Activated naive CD4-positive, alpha-beta T cell treated with anti-CD3 and anti-CD28 coated beads, Interleukin-2, amount 50 U/mL, for 24 hours (primary cell): ENCODE results near the gene EXOC2.
A peak's percentile ranks its signal among the peaks of the same experiment; 100 is the strongest.

Source experiments
- H3K27ac Mint-ChIP-seq: one replicate; pipeline ENCODE4 v1.8.0; 2021; ENCODE audit warnings: mild to moderate bottlenecking, mixed read lengths
- H3K27me3 Mint-ChIP-seq: one replicate; pipeline ENCODE4 v1.8.0; 2021; ENCODE audit warnings: mixed read lengths
- H3K36me3 Mint-ChIP-seq: one replicate; pipeline ENCODE4 v1.8.0; 2021; ENCODE audit warnings: mixed read lengths
- H3K4me1 Mint-ChIP-seq: one replicate; pipeline ENCODE4 v1.8.0; 2021; ENCODE audit warnings: mixed read lengths
- H3K4me3 Mint-ChIP-seq: one replicate; pipeline ENCODE4 v1.8.0; 2021; ENCODE audit warnings: mild to moderate bottlenecking, mixed read lengths
- H3K9me3 Mint-ChIP-seq: one replicate; pipeline ENCODE4 v1.8.0; 2021; ENCODE audit warnings: mixed read lengths

Gene EXOC2

DNA sequence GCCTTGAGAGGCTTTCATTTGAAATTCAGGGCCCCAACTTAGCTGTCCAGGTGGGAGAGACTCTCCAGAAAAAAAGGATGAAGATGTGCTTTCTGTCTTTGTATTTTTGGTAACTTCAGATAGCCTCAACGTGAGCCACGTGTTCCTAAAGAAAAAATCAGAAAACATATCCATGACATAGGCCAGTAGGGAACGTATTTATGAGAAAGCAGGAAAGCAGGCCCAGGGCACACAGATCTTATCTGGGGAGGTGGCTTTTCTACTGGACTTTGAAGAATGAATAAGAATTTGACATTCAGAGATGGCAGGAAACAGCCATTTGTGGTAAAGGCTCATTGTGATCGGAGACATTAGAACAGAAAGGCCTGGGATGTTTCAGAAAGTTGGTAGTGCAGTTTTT, 21.2 kb upstream of the EXOC2 start:
- no peaks in the 10 kb centered on the region for H3K9me3 Mint-ChIP-seq
- no peak overlapping the region for H3K4me3 Mint-ChIP-seq
- H3K27me3 Mint-ChIP-seq, result no peaks in the 10 kb centered on the region
- no peak overlapping the region for H3K27ac Mint-ChIP-seq
- peaks cover 25% of the 10 kb centered on the region for H3K4me1 Mint-ChIP-seq
- no peaks in the 10 kb centered on the region for H3K36me3 Mint-ChIP-seq

GRCh38 chr6:713351-713750, 20.4 kb upstream of the EXOC2 start:
- Mint-ChIP-seq H3K4me3 (no peak overlapping the region), H3K9me3 (no peaks in the 10 kb centered on the region), H3K4me1 (peaks cover 25% of the 10 kb centered on the region), H3K36me3 (no peaks in the 10 kb centered on the region), H3K27me3 (no peaks in the 10 kb centered on the region), H3K27ac (no peak overlapping the region)

DNA sequence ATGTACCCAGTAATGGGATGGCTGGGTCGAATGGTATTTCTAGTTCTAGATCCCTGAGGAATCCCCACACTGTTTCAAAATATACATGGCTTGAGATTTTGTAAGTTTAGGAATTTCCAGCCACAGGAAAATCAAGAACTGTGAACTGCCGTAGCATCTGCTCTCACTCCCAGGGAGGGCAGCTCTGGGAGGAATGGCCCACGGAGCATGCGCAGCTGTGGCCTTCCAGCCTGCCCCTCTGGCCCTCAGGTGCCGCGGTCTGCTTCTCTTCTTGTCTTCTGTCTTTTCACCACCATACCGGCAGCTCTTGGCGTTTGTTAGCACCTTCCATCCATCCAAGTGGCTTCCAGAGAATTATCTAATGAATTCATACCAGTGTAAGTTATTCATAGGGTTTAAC, 19.9 kb upstream of the EXOC2 start:
- Mint-ChIP-seq H3K27ac (peak overlapping the region; percentile 19), H3K9me3 (no peaks in the 10 kb centered on the region), H3K36me3 (no peaks in the 10 kb centered on the region), H3K4me1 (peaks cover 25% of the 10 kb centered on the region), H3K27me3 (no peaks in the 10 kb centered on the region), H3K4me3 (no peak overlapping the region)

DNA sequence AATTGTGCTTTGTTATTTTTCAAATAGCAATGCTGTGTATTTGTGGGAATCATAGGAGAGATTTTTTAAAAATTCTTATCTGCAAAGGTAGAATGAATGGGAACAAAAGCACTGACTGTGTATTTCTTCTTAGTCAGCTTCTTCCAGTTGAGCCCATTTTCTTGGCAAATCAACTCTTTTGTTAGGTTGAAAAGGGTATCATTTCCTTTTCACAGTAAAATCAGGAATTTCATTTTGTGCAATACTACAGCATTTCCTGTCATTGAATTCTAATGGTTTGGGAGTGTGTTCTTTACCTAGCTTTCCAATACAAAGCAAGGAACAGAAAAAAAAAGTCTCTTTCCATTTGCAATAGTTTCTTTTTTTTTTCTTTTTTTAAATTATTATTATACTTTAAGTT, 19.0 kb upstream of the EXOC2 start:
- H3K27me3 Mint-ChIP-seq, result peaks cover 2% of the 10 kb centered on the region
- no peaks in the 10 kb centered on the region for H3K9me3 Mint-ChIP-seq
- no peaks in the 10 kb centered on the region for H3K36me3 Mint-ChIP-seq

GRCh38 chr6:710601-711571, 17.9 kb upstream of the EXOC2 start:
- peaks cover 25% of the 10 kb centered on the region for H3K4me1 Mint-ChIP-seq
- peak overlapping the region; percentile 100 for H3K27ac Mint-ChIP-seq
- no peaks in the 10 kb centered on the region for H3K9me3 Mint-ChIP-seq
- no peaks in the 10 kb centered on the region for H3K36me3 Mint-ChIP-seq
- peaks cover 2% of the 10 kb centered on the region for H3K27me3 Mint-ChIP-seq
- peak overlapping the region; percentile 97 for H3K4me3 Mint-ChIP-seq

More for the DNA sequence above, 19.0 kb upstream of the EXOC2 start:
- peaks cover 25% of the 10 kb centered on the region for H3K4me1 Mint-ChIP-seq
- H3K4me3 Mint-ChIP-seq, result peak overlapping the region; percentile 97
- peak overlapping the region; percentile 100 for H3K27ac Mint-ChIP-seq

DNA sequence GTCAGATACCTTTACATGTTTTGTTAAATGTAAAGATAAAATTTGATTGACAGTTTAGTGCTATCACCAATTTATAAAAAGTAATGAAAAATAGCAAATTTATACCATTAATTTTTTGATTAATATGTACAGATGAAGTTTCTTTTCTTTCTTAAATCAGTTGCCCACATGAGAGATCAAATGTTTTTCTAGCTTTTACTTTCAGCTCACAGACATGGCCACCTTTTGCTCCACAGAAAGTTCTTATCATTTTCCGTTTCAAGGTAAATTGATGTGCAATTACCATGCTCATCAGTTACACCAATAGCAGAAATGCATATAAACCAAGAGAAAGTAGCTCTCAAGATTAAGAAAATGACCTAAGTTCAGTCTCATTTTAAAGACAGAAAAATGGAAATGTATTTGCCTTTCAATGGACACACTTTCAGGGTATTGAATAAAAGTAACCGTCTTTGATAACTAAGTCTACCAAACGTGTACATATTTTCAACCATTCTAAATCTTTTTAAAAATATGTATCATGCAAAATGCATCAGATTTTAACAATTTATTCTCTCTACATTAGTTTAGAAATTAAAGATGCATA, 16.6 kb upstream of the EXOC2 start:
- H3K27me3 Mint-ChIP-seq, result peaks cover 2% of the 10 kb centered on the region
- H3K36me3 Mint-ChIP-seq, result no peaks in the 10 kb centered on the region
- H3K9me3 Mint-ChIP-seq, result no peaks in the 10 kb centered on the region
- H3K4me1 Mint-ChIP-seq, result peaks cover 25% of the 10 kb centered on the region
- H3K27ac Mint-ChIP-seq, result peak overlapping the region; percentile 46
- H3K4me3 Mint-ChIP-seq, result peak overlapping the region; percentile 97

DNA sequence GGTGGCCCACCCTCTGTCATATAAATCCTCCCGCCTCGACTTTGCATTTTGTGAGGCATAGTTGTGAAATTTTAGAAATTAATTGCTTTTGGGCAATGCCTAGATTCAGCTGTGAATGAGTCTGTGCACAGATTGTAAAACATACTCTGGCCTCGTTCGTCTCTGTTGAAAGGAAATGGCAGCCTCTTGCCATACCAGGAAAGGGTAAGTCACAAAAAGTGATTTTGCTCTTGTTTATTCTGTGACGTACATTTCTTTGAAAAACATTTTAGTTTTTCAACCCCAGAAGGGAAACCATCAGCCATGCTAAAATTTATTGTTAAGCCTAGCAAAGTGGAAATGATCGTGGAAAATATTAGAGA, 15.3 kb upstream of the EXOC2 start:
- H3K4me3 Mint-ChIP-seq, result no peak overlapping the region
- H3K9me3 Mint-ChIP-seq, result no peaks in the 10 kb centered on the region
- H3K4me1 Mint-ChIP-seq, result peaks cover 25% of the 10 kb centered on the region
- H3K27ac Mint-ChIP-seq, result no peak overlapping the region
- peaks cover 2% of the 10 kb centered on the region for H3K27me3 Mint-ChIP-seq
- no peaks in the 10 kb centered on the region for H3K36me3 Mint-ChIP-seq

DNA sequence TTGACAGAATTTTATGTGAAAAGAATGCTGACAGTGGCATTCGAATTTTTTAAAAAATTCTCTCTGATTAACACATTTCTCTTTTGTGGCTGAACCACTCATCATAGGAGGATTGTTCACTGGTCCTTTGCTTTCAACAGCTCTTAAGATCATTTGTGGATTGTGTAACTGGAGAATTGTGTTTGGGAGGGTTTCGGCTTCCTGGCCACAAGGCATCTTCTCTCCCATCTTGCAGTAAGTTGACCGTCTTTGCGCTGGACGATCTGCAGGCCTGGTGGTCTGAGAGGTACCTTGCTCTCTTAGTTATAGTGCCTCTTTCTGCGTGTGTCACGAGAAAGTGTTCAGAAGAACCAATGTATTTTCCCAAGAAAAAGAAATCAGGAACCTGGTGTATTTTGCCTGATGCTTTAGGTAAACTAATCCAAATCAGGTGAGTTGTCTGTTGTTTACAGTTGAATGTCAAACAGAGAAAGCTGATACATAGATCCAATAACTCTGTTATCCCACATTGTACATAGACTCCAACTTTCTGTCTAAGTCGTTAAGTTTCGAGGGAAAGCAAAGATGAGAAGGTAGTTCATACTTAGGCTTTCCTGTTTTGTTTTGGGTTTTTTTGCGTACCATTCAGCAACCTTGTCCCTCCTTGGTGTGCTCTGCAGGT, 14.8 kb upstream of the EXOC2 start:
- Mint-ChIP-seq H3K9me3 (no peaks in the 10 kb centered on the region), H3K27me3 (peaks cover 2% of the 10 kb centered on the region)

DNA sequence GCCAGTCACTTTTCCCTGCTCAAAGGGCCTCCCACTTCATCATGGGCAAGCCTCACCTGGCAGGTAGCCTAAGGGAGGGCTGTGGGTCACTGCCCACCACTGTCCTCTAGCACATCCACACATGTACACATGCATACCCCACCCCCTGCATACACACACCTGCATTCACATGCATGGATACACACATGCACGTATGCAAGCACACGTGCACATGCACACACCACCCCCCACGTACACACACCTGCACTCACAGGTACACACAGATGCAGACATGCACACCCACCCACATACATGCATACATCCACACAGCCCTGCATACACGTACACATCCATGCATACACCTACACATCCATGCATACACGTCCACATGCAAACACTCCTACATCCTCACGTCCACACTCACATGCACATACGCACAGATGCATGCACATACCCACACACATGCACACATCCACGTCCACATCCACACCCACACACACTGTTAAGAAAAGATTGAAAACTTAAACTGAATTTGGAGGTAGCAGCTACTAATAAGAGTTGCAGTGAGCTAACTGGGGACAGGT, 14.0 kb upstream of the EXOC2 start:
- Mint-ChIP-seq H3K27ac (no peak overlapping the region), H3K4me3 (no peak overlapping the region), H3K36me3 (no peaks in the 10 kb centered on the region)

More for the DNA sequence above, 14.8 kb upstream of the EXOC2 start:
- no peak overlapping the region for H3K4me3 Mint-ChIP-seq
- H3K36me3 Mint-ChIP-seq, result no peaks in the 10 kb centered on the region
- H3K27ac Mint-ChIP-seq, result no peak overlapping the region
- peaks cover 25% of the 10 kb centered on the region for H3K4me1 Mint-ChIP-seq

DNA sequence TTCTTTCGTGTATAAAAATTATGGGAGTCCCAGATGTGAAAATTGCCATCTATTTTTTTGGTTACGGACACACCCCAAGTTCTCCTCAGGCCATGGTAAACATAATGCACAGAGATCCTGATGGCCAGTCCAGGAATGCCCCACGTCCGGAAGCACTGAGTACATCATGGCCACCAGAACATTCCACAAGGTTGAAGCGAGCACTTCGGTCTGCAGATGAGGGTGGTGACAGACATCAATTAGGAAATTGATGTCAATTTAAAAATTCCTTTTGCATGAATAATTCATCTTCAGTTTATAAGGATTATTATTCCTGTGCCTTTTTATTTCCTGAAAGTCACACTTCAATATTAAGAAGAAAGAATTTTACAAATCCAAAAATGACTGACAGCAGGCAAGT, 13.2 kb upstream of the EXOC2 start:
- Mint-ChIP-seq H3K36me3 (no peaks in the 10 kb centered on the region), H3K9me3 (no peaks in the 10 kb centered on the region), H3K27me3 (peaks cover 2% of the 10 kb centered on the region), H3K4me1 (peaks cover 18% of the 10 kb centered on the region), H3K4me3 (no peak overlapping the region), H3K27ac (no peak overlapping the region)

More for the DNA sequence above, 14.0 kb upstream of the EXOC2 start:
- no peaks in the 10 kb centered on the region for H3K9me3 Mint-ChIP-seq
- peaks cover 25% of the 10 kb centered on the region for H3K4me1 Mint-ChIP-seq
- peaks cover 2% of the 10 kb centered on the region for H3K27me3 Mint-ChIP-seq

GRCh38 chr6:705047-705446, 12.1 kb upstream of the EXOC2 start:
- no peaks in the 10 kb centered on the region for H3K36me3 Mint-ChIP-seq
- no peak overlapping the region for H3K4me3 Mint-ChIP-seq
- no peak overlapping the region for H3K27ac Mint-ChIP-seq
- H3K9me3 Mint-ChIP-seq, result no peaks in the 10 kb centered on the region
- H3K27me3 Mint-ChIP-seq, result peaks cover 2% of the 10 kb centered on the region
- H3K4me1 Mint-ChIP-seq, result peaks cover 9% of the 10 kb centered on the region

DNA sequence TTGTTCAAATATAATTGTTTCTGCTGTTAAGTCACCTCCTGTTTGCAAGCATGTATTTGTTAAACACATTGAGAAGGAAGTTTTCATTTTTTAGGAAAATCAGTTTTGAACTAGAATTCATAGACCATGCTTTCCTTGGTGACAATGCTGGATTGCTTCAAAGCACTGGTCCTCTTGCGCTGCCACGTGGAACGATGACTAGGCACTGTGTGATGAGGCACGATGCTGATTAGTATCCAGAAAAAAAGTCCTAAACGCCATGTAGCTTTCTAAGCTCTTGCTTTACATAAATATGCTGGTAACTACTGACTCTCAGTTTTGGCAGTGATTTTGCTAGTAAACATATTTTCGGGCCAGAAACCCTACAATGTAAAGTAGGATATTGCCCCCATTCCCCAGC, 11.1 kb upstream of the EXOC2 start:
- no peak overlapping the region for H3K27ac Mint-ChIP-seq
- no peak overlapping the region for H3K4me3 Mint-ChIP-seq
- H3K9me3 Mint-ChIP-seq, result no peaks in the 10 kb centered on the region
- H3K36me3 Mint-ChIP-seq, result no peaks in the 10 kb centered on the region
- no peaks in the 10 kb centered on the region for H3K4me1 Mint-ChIP-seq
- H3K27me3 Mint-ChIP-seq, result peaks cover 2% of the 10 kb centered on the region

- no peaks in the 10 kb centered on the region for H3K4me1 Mint-ChIP-seq
- no peaks in the 10 kb centered on the region for H3K9me3 Mint-ChIP-seq
- no peaks in the 10 kb centered on the region for H3K36me3 Mint-ChIP-seq
- no peak overlapping the region for H3K4me3 Mint-ChIP-seq
- H3K27ac Mint-ChIP-seq, result no peak overlapping the region
- peaks cover 2% of the 10 kb centered on the region for H3K27me3 Mint-ChIP-seq
These were observed 10.6 kb upstream of the EXOC2 start for GRCh38 chr6:703552-703951.

DNA sequence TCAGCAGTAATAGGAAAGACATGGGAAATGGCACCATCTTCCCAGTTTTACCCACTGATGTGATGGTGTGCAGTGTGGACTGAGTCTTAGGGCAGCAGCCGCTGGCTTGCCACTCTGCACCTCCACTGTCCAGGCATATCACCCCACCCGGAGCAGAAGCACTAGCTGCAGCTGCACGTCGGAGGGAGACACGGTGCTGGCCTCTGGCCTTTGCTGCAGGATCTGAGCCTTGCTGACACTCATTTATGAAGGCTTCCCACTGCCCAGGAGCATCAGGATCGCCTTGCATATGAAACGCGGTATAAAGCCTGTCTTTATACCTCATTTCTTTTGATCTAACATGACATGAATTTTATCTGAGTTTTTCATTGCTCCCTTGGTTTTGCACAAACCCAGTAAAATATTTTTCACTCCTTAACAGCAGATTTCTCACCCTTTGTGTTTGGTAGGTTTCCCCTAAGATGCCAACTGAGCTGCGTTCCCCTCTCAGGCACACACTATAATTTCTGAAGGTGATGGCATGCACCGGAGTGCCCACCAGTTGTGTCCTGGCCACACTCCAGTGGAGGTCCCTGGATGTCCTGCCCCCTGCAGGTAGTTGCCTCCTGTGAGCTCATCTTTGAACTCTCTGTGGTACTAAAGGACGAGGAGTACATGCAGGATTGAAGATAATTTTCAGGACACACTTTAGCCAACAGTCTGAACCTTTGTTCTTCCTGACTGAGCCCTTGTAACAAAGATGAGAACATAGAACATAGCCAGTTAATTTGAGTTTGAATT, 9.0 kb upstream of the EXOC2 start:
- Mint-ChIP-seq H3K36me3 (no peaks in the 10 kb centered on the region), H3K27ac (no peak overlapping the region), H3K9me3 (no peaks in the 10 kb centered on the region), H3K4me1 (no peaks in the 10 kb centered on the region), H3K27me3 (no peaks in the 10 kb centered on the region), H3K4me3 (no peak overlapping the region)

DNA sequence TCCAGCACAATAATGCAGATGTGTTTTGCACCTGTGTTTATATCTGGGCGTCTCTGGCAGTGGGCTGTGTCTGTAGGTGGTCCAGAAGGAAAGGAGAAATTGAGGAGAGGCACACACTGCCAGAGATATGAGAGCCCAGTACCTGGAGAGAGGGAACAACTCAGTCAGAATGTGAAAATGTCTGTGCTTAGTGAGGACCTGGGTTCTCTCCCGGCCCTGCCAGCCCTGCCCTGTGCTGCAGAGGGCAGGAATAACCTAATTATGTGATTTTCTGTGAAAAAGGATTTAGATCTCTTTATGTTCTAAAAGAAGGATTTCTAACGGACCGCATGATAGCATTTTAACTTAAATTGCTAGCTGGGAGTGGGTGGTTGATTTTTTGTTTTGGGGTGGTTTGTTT, 8.3 kb upstream of the EXOC2 start:
- no peaks in the 10 kb centered on the region for H3K4me1 Mint-ChIP-seq
- H3K9me3 Mint-ChIP-seq, result no peaks in the 10 kb centered on the region
- no peak overlapping the region for H3K4me3 Mint-ChIP-seq
- no peaks in the 10 kb centered on the region for H3K27me3 Mint-ChIP-seq
- no peaks in the 10 kb centered on the region for H3K36me3 Mint-ChIP-seq
- H3K27ac Mint-ChIP-seq, result no peak overlapping the region
